RWPE1 (cell line): Measurements from ENCODE around the gene PAAF1.

Source experiments
- CTCF ChIA-PET: fragments of 350-600 bp; sonication (Branson Sonifier 250); formaldehyde crosslinking; extraction: SDS; loops from one replicate; lab custom pipeline; 2021; lab: Yijun Ruan, JAX
- POLR2A ChIA-PET: fragments of 400-600 bp; formaldehyde crosslinking; extraction: SDS; loops from one replicate; lab custom pipeline; 2020; ENCODE audit warnings: antibody characterized with exemption; ENCODE audit not compliant: low non-redundant PET; lab: Yijun Ruan, JAX
- DNase-seq: peaks from one replicate; pipeline ENCODE4 v3.0.0; 2012; ENCODE audit warnings: low spot score
- H3K27ac ChIP-seq: fragments of 450-650 bp; 2 replicates; pipeline ENCODE4 v1.5.1; 2017
- TF ChIP-seq, protein P1 (sequence below): fragments of 450-650 bp; conservative IDR thresholded peaks from 2 replicates; pipeline ENCODE4 v1.5.1; 2017; ENCODE audit warnings: low read depth, mild to moderate bottlenecking

The PAAF1 gene

DNA sequence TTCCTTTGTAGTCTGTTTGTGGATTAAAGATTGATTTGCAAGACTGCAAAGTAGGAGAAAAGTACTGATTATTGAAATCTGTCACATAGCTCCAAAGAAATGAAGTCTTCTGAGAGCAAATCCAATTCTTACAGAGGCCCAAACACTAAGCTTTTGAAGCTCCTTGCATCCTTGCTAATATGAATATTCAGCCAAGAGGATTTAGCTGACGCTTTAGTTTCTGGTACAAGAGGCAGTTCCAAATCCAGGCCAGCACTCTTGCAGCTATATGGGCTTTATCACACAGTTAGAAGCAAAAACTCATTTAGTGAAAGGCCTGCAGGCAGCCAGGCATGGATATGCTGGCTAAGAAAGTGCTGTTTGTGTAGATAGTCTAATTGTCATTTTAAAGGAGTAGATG, 12.7 kb downstream of the PAAF1 start:
- DNase-seq = no peak
- POLR2A ChIA-PET = no interaction called here
- CTCF ChIA-PET = interaction anchor here (0.8 kb wide), 1 partner anchor 548 kb away, joined by 3 read pairs; no protein-coding TSS in a partner anchor
- no peak overlapping the region for H3K27ac ChIP-seq
- TF ChIP-seq, protein P1, sequence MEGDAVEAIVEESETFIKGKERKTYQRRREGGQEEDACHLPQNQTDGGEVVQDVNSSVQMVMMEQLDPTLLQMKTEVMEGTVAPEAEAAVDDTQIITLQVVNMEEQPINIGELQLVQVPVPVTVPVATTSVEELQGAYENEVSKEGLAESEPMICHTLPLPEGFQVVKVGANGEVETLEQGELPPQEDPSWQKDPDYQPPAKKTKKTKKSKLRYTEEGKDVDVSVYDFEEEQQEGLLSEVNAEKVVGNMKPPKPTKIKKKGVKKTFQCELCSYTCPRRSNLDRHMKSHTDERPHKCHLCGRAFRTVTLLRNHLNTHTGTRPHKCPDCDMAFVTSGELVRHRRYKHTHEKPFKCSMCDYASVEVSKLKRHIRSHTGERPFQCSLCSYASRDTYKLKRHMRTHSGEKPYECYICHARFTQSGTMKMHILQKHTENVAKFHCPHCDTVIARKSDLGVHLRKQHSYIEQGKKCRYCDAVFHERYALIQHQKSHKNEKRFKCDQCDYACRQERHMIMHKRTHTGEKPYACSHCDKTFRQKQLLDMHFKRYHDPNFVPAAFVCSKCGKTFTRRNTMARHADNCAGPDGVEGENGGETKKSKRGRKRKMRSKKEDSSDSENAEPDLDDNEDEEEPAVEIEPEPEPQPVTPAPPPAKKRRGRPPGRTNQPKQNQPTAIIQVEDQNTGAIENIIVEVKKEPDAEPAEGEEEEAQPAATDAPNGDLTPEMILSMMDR = no peak

DNA sequence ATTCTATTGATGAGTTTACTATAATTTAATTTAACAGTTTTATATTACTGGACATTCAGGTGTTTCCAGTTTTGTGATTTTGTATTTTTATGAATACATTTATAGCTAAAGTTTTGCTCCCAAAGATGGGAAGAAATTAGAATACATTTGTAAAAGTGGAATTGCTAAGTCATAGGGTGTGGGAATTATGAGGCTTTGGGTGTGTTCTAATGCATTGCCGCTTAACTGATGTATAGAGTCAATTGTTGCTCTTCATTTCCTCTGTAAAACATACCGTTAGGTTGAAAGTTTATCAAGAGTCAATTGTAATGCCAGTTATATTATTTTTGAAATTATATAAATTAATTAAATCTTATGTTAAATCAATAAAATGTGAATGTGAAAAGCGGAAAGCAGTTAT, 16.2 kb downstream of the PAAF1 start:
- ChIA-PET POLR2A (no interaction called here), CTCF (no interaction called here)
- H3K27ac ChIP-seq = no peak overlapping the region
- no peak for DNase-seq
- TF ChIP-seq, protein P1 = no peak

DNA sequence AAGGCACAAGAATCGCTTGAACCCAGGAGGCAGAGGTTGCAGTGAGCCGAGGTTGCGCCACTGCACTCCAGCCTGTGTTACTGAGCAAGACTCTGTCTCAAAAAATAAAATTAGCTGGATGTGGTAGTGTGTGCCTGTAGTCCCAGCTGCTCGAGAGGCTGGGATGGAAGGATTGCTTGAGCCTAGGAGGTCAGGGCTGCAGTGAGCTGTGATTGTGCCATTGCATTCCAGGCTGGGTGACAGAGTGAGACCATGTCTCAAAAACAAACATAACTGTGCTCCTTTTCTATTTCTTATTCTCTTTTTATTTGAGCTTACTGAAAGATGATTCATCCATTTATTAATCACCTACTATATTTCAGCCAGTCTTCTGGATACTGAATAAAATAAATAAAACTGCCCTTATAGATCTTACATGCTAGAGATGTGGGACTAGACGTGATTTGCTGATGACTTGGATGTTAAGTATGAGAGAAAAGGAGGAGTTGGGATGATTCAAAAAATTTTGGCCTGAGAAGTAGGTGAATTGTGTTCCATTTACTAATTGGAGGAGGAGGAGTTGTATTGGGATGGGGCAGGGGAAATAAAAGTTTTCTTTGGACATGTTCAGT, 18.0 kb downstream of the PAAF1 start:
- ChIA-PET CTCF (no interaction called here), POLR2A (no interaction called here)
- DNase-seq = no peak
- TF ChIP-seq, protein P1 = no peak
- H3K27ac ChIP-seq = peak overlapping the region; percentile 46; the same call in 1 of the 2 replicates

DNA sequence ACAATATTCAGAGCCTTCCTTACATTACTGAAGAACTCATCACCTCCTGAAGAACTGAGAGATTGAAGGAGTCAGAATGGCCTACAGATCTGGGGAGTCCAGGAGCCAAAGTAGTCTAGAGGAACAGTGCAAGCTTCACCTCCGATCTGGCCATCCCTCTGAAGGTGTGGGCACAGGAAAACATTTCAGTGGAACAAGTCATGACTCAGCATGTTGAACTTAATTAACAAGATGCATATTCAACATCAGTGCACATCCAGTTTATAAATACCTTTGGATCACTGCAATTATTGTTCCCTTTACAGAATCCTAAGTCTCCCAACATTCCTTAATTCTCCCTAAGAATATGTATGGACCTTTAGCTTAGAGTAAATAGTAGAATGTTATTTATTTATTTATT, 25.5 kb downstream of the PAAF1 start:
- no peak for DNase-seq
- CTCF ChIA-PET = interaction anchor here (0.6 to 0.7 kb wide), 2 partner anchors 209 to 631 kb away, joined by 3 read pairs; no protein-coding TSS in a partner anchor
- TF ChIP-seq, protein P1 = no peak
- POLR2A ChIA-PET = no interaction called here
- no peak overlapping the region for H3K27ac ChIP-seq

DNA sequence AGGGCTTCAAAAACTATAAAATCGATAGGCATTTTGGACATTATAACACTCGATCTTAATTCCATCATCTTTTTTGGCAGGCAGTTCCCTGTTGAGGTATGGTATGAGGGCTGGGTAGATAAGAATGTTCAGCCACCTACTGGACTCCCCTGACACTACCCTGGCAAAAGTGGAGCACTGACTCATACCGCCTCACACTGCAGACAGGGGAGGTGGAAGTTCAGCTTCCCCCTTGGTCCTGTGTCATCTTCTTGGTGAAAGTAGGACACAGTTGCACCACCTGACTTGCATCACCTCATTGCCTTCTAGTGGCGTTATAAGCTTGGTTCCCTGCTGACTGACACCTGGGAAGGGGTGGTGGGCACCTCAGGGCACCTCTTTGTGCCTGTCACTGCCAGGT, 30.4 kb downstream of the PAAF1 start:
- ChIA-PET CTCF (interaction anchor here (0.7 kb wide), 1 partner anchor 18 kb away, joined by 3 read pairs; no protein-coding TSS in a partner anchor), POLR2A (no interaction called here)
- TF ChIP-seq, protein P1 = no peak
- DNase-seq = peak; percentile 83
- H3K27ac ChIP-seq = no peak overlapping the region

DNA sequence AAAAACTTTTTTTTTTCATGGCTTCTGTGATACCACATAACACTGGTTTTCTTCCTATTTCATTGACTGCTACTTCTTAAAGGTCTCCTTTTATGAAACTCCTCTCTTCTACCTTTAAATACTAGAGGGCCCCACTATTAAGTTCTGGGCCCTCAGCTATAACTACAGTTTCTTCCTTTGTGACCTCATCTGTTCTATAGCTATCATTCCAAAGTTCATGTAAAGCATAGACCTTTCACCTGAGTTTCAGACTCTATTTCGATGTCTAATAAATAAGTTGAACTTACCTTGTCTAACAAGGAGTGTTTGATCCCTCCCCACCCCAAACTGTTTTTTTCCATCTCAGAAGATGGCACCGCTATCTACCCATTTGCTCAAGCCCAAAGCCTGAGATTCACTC, 35.2 kb downstream of the PAAF1 start:
- TF ChIP-seq, protein P1 = no peak
- POLR2A ChIA-PET = no interaction called here
- CTCF ChIA-PET = no interaction called here
- no peak for DNase-seq
- no peak overlapping the region for H3K27ac ChIP-seq
